ENCODE data around the gene NEIL1. TPM values are rescaled to one million over a fixed set of nuclear protein-coding genes. Genes with fewer than 3 reads are reported as not detected.

Gene NEIL1
- total and polyA plus RNA-seq, 2 donors (not counting 1 experiment from before 2014, with no cell fraction given) = 103 to 251 TPM

DNA sequence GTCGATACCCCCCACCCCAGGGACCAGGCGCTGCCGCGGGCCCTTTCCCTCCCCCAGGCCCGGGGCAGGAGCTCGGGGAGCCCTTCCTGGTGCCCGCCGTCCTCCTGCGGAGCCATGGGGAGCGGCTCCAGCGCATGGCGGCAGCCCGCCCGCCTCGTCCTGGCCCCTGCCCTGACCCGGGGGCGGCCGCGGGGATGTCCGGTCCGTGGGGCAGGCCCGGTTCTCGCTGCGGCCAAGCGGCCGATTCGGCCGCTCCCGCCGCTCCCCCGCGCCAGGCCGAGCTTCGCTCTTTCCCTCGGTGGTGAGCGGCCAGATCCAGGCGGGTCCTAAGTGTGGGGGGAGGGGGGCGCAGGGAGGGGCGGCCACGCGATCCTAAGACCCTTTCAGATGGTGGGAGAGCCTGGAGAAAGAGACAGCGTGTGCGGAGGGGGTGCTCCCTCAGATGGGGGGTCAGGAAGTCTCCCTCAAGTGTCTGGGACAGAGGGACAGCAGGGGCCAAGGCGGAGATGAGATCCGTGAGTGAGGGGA, 1.3 kb downstream of the NEIL1 start:
- Histone ChIP-seq H3K9ac (ENCODE audit: low read length) (peak overlapping the region; percentile 79), H3K79me2 (ENCODE audit: control insufficient read depth, insufficient read depth, low read length) (no peaks in the 10 kb centered on the region), H3K4me2 (replicated peaks; ENCODE audit: low read depth, low read length, poor library complexity, severe bottlenecking) (peak overlapping the region; percentile 95), H3K9me3 (ENCODE audit: control extremely low read depth in 1 of 3, control insufficient read depth in 2 of 3, insufficient read depth in 1 of 3, low read length in 2 of 3) (peaks cover 0 to 57% (median 27%) of the 10 kb centered on the region in 3 donors), H4K20me1 (ENCODE audit: control insufficient read depth, insufficient read depth, low read length, poor library complexity, severe bottlenecking) (no peaks in the 10 kb centered on the region), H3K27ac (ENCODE audit: low read length in 2 of 2) (peak overlapping the region; percentile 92 to 94), H2AFZ (ENCODE audit: insufficient read depth, low read depth, low read length, poor library complexity, severe bottlenecking) (peak overlapping the region; percentile 23), H3K27me3 (replicated peaks in 1 of 4; ENCODE audit: control extremely low read depth in 1 of 4, control insufficient read depth in 3 of 4, insufficient read depth in 4 of 4, low read length in 3 of 4) (no peaks in the 10 kb centered on the region), H3K4me1 (ENCODE audit: control insufficient read depth in 2 of 2, insufficient read depth in 2 of 2, low read length in 2 of 2) (peaks cover 31 to 47% of the 10 kb centered on the region in 2 donors), H3K36me3 (replicated peaks in 1 of 2; ENCODE audit: control extremely low read depth in 1 of 2, control insufficient read depth in 1 of 2, extremely low read depth in 1 of 2, insufficient read depth in 2 of 2, low read length in 1 of 2) (peaks cover 0 to 8% of the 10 kb centered on the region in 2 experiments), H3K4me3 (ENCODE audit: control extremely low read depth in 1 of 5, extremely low read depth in 1 of 5, insufficient read depth in 1 of 5, low read depth in 2 of 5, low read length in 4 of 5) (peak overlapping the region in 4 of 5 experiments; percentile 59 to 82 (median 74))
- intact Hi-C loops (cut with micrococcal nuclease) = no loop called here
- DNase-seq (peak; percentile 43), ATAC-seq (ENCODE audit: low read depth) (no peak)
- Mint-ChIP-seq H3K27me3 (no peaks in the 10 kb centered on the region), H3K27ac (peak overlapping the region; percentile 94), H3K9me3 (ENCODE audit: insufficient read depth) (peaks cover 8% of the 10 kb centered on the region), H3K4me1 (peaks cover 45% of the 10 kb centered on the region), H3K4me3 (peak overlapping the region; percentile 80)
- WGBS (ENCODE audit: insufficient coverage) = 2% methylated on average over 43 of the region's 45 CpGs
- ChIA-PET POLR2A (interaction anchor here (0.8 to 3.3 kb wide), 6 partner anchors 9 to 390 kb away, joined by 3 to 25 read pairs (median 4); partner anchors contain the start of genes COMMD4, MAN2C1, SIN3A and SNUPN), CTCF (interaction anchor here (2.0 to 7.0 kb wide), 2 partner anchors 19 to 106 kb away, joined by 6 to 52 read pairs; partner anchors contain the start of gene MAN2C1)
- no peak for TF ChIP-seq EZH2 (IDR thresholded peaks at IDR 0.05; ENCODE audit: borderline replicate concordance, insufficient read depth, low read depth, low read length, poor library complexity, severe bottlenecking)
- TF ChIP-seq, protein P1, sequence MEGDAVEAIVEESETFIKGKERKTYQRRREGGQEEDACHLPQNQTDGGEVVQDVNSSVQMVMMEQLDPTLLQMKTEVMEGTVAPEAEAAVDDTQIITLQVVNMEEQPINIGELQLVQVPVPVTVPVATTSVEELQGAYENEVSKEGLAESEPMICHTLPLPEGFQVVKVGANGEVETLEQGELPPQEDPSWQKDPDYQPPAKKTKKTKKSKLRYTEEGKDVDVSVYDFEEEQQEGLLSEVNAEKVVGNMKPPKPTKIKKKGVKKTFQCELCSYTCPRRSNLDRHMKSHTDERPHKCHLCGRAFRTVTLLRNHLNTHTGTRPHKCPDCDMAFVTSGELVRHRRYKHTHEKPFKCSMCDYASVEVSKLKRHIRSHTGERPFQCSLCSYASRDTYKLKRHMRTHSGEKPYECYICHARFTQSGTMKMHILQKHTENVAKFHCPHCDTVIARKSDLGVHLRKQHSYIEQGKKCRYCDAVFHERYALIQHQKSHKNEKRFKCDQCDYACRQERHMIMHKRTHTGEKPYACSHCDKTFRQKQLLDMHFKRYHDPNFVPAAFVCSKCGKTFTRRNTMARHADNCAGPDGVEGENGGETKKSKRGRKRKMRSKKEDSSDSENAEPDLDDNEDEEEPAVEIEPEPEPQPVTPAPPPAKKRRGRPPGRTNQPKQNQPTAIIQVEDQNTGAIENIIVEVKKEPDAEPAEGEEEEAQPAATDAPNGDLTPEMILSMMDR (IDR thresholded peaks at IDR 0.05) = no peak
